ENCODE data around the gene RGS12. TPM values are rescaled to one million over a fixed set of nuclear protein-coding genes. Genes with fewer than 3 reads are reported as not detected.

Gene RGS12
- total RNA-seq, 1 donor from 2014 or later, result 102 TPM

- peak overlapping the region; percentile 78 for H3K27ac Mint-ChIP-seq
- peaks cover 33% of the 10 kb centered on the region for H3K4me1 Mint-ChIP-seq (ENCODE audit: low read depth)
- peaks cover 4% of the 10 kb centered on the region for H3K9me3 Mint-ChIP-seq (ENCODE audit: low read depth)
- no peak for TF ChIP-seq CTCF (IDR thresholded peaks at IDR 0.05; ENCODE audit: unreplicated experiment)
- peak overlapping the region; percentile 91 for H3K4me3 Mint-ChIP-seq (ENCODE audit: low read depth)
- no peaks in the 10 kb centered on the region for H3K27me3 Mint-ChIP-seq
- DNase-seq (ENCODE audit: low spot score, unreplicated experiment), result no peak
- H3K36me3 Mint-ChIP-seq (ENCODE audit: insufficient read depth), result peaks cover 7% of the 10 kb centered on the region
These were observed 1.8 kb downstream of the RGS12 start for GRCh38 chr4:3294401-3295241.

GRCh38 chr4:3295837-3296624, 3.2 kb downstream of the RGS12 start:
- no peak for DNase-seq (ENCODE audit: low spot score, unreplicated experiment)
- H3K27me3 Mint-ChIP-seq, result no peaks in the 10 kb centered on the region
- H3K9me3 Mint-ChIP-seq (ENCODE audit: low read depth), result peaks cover 4% of the 10 kb centered on the region
- peaks cover 39% of the 10 kb centered on the region for H3K4me1 Mint-ChIP-seq (ENCODE audit: low read depth)
- H3K4me3 Mint-ChIP-seq (ENCODE audit: low read depth), result peak overlapping the region; percentile 32
- no peak for TF ChIP-seq CTCF (IDR thresholded peaks at IDR 0.05; ENCODE audit: unreplicated experiment)
- H3K36me3 Mint-ChIP-seq (ENCODE audit: insufficient read depth), result peaks cover 7% of the 10 kb centered on the region
- H3K27ac Mint-ChIP-seq, result no peak overlapping the region

- H3K4me1 Mint-ChIP-seq (ENCODE audit: low read depth), result peaks cover 43% of the 10 kb centered on the region
- peaks cover 4% of the 10 kb centered on the region for H3K9me3 Mint-ChIP-seq (ENCODE audit: low read depth)
- no peak for DNase-seq (ENCODE audit: low spot score, unreplicated experiment)
- no peak overlapping the region for H3K27ac Mint-ChIP-seq
- no peaks in the 10 kb centered on the region for H3K27me3 Mint-ChIP-seq
- H3K4me3 Mint-ChIP-seq (ENCODE audit: low read depth), result no peak overlapping the region
- no peak for TF ChIP-seq CTCF (IDR thresholded peaks at IDR 0.05; ENCODE audit: unreplicated experiment)
- H3K36me3 Mint-ChIP-seq (ENCODE audit: insufficient read depth), result peaks cover 7% of the 10 kb centered on the region
These were observed 3.8 kb downstream of the RGS12 start for GRCh38 chr4:3296651-3297050.

GRCh38 chr4:3297066-3297859, 4.4 kb downstream of the RGS12 start:
- H3K27ac Mint-ChIP-seq, result peak overlapping the region; percentile 76

More at GRCh38 chr4:3297066-3297859, 4.4 kb downstream of the RGS12 start:
- Mint-ChIP-seq H3K9me3 (ENCODE audit: low read depth) (peaks cover 4% of the 10 kb centered on the region), H3K4me1 (ENCODE audit: low read depth) (peaks cover 46% of the 10 kb centered on the region), H3K27me3 (no peaks in the 10 kb centered on the region), H3K4me3 (ENCODE audit: low read depth) (no peak overlapping the region), H3K36me3 (ENCODE audit: insufficient read depth) (peaks cover 7% of the 10 kb centered on the region)
- no peak for TF ChIP-seq CTCF (IDR thresholded peaks at IDR 0.05; ENCODE audit: unreplicated experiment)
- no peak for DNase-seq (ENCODE audit: low spot score, unreplicated experiment)

Measured in progenitor cell of endocrine pancreas (in vitro differentiated cells).